Forelimb muscle (tissue), 1 donor: Measurements from ENCODE around the gene FUBP3. TPM values are rescaled to one million over a fixed set of nuclear protein-coding genes. Genes with fewer than 3 reads are reported as not detected.

Source experiments
- DNase-seq: peaks from one replicate; pipeline ENCODE4 v3.0.0-alpha.2; 2013; ENCODE audit warnings: low read depth
- polyA plus RNA-seq: library from polyadenylated mRNA; unstranded; fragments of 120-200 nt; gene quantifications from one replicate; pipeline ENCODE4 v1.2.1, GENCODE V29; 2013; ENCODE audit not compliant: insufficient read length

The FUBP3 gene
- polyA plus RNA-seq, 1 donor = 41.6 TPM

- no peak for DNase-seq
These were observed 83.0 kb downstream of the FUBP3 start for GRCh38 chr9:130662099-130662969.

DNA sequence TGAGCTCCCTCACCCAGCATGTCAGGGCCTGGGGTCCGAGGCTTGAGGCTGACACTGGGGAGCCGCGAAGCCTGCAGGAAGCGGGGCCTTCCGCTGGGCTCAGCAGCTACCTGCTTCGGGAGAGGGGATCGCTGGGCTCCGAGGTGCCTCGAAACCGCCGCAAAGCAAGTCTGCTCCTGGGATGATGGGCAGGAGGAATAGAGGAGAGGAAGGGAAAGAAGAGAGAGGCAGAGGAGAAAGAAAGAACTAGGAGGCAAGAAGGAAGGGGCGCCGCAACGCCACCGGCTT is 83.5 kb downstream of the FUBP3 start:
- no peak for DNase-seq

GRCh38 chr9:130663258-130663976 is 84.0 kb downstream of the FUBP3 start:
- DNase-seq = no peak

- DNase-seq = no peak
These were observed 84.5 kb downstream of the FUBP3 start for GRCh38 chr9:130663977-130664250.

DNA sequence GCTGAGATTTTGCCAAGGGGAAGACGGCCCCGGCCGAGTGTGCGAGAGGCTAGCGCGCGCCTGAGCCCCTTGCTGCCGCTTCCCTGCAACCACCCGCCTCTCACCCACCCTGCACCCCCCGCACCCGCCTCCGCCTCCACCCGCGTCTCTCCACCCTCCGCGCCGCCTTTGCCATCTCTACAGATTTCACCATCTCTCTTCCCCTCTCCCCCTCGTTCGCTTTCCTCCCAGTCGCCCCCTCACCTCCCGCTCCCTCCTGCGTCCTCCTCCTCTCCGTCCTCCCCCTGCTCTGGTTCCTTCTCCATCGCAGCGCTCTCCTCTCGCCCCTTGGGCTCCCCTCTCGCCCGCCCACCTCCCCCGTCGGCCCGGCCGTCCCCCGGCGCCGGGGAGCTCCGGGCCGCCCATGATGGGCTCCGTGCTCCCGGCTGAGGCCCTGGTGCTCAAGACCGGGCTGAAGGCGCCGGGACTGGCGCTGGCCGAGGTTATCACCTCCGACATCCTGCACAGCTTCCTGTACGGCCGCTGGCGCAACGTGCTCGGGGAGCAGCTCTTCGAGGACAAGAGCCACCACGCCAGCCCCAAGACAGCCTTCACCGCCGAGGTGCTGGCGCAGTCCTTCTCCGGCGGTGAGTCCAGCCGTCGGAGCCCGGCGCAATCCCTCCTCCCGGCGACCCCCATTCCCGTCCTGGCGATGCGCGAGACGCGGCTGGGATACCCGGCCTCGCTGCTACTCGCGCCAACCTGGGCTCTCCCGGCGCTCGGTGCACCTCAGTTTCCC is 85.1 kb downstream of the FUBP3 start, which contains the start of gene PRDM12:
PRDM12 (plus strand) TSS at position 344 of the 778 bp plus-strand sequence; CDS start at position 404, 60 bp downstream.
- DNase-seq = no peak

GRCh38 chr9:130665029-130665430 is 85.7 kb downstream of the FUBP3 start:
- DNase-seq = no peak

- no peak for DNase-seq
These were observed 86.3 kb downstream of the FUBP3 start for GRCh38 chr9:130665431-130666392.

DNA sequence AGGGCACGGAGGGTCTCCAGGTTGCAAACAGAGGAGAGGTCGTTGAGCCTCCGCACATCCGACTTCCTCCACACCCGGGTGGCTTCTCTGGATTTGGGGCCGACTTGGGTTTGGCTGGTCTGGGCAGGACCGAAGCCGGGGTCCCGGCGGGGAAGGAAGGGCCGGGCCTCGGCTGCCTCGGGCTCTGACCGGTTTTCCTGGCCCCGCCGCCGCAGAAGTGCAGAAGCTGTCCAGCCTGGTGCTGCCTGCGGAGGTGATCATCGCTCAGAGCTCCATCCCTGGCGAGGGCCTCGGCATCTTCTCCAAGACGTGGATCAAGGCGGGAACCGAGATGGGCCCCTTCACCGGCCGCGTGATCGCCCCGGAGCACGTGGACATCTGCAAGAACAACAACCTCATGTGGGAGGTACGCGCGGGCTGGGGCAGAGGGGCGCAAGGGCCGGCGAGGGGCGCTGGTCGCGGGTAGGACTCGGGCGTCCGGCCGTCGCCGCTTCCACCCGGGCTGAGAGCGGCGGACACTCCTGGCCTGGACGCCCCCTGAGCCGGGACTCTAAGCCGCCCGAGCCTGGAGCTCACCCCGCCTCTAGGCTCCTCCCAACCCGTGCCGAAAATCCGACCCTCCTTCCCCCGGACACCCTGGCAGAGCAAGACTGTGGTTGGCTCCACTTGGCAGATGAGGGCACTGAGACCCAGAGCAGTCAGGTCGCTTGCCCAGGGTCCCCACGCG is 87.2 kb downstream of the FUBP3 start:
- DNase-seq = no peak

DNA sequence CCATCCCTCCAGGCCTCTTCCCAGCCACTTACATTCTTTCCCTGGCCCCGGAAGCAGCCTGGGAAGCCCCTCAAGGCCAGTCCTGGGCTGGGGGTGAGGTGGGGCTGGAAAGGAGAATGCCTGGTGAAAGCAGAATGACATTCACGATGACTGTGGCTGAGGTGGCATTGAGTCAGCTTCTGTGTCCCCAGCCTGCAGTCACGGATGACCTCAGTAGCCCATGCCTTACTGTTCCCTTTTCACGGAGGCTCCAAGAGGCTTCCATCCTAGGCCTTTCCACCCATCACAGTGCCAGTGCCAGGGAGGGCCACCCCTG is 87.7 kb downstream of the FUBP3 start:
- DNase-seq = no peak

DNA sequence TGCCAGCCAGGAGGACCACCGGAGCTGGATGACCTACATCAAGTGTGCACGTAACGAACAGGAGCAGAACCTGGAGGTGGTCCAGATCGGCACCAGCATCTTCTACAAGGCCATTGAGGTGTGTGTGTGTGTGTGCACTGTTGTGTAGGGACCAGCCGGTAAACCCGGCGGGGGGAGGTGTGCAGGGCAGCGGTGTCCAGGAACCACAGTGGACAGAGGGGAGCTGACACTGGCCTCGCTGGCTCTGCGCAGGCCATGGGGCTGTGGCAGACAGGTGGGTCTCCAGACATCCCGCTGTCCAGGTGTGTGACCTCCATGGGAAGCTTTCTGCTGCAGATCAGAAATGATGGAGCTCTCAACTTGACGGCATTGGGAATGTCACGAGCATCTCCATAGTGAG is 88.8 kb downstream of the FUBP3 start:
- no peak for DNase-seq

DNA sequence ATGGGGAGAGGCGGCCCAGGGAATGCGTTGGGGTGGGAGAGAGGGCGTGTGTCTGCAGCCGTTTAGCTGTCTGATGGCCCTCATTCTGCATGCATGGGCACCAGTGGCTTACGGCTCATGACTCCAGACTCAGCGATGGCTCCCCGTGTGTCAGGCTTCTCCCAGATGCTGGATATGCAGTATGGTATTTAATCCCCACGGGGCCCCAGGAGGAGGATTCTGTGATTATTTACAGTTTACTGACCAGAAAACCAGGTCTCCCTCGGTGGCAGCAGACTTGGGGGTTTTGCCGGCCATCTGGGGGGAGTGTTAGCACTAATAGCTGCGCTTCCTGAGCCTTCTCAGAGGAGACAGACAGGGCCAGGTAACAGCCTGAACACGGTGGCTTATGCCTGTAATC is 89.3 kb downstream of the FUBP3 start:
- DNase-seq = no peak

DNA sequence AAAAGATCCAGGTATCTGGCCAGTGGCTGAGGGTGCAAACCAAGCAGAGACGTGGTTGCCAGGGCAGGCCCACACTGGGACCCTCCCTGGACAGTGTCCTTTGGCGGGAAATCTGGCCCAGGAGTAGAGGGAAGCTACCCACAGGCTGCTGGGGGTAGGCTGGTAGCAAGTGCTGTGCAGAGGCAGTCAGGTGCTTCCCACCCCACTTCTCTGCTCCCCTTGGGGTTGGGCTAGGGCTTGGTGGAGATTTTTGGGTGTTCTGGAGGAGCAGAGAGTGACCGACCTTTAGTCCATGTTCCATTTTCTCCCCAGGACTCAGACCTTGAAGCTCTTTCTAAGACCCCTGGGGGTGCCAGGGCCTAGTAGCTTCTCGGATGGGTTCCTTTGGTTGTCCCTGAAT is 90.6 kb downstream of the FUBP3 start:
- DNase-seq = no peak

- no peak for DNase-seq
These were observed 91.3 kb downstream of the FUBP3 start for GRCh38 chr9:130670644-130671043.

GRCh38 chr9:130672466-130672865 is 93.1 kb downstream of the FUBP3 start:
- no peak for DNase-seq

GRCh38 chr9:130672933-130673615 is 93.7 kb downstream of the FUBP3 start:
- no peak for DNase-seq

DNA sequence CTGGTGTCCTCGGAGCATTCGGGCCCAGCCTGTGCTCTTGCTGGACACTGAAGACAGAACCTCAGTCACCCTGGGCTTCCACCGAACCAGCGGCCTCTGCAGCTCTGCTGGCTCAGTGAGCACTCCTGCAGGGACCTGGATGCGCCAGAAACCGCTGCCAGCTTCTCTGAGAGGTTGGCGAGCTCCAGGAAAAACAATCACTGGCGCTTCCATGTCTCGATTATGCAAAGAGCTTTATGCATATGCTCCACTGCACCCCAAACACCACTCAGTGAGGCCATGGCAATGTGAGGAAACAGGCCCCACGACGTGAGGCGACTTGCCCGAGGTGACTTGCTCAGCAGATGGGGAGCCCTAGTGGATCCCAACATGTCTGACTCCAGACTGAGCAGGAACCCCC is 96.0 kb downstream of the FUBP3 start:
- no peak for DNase-seq

DNA sequence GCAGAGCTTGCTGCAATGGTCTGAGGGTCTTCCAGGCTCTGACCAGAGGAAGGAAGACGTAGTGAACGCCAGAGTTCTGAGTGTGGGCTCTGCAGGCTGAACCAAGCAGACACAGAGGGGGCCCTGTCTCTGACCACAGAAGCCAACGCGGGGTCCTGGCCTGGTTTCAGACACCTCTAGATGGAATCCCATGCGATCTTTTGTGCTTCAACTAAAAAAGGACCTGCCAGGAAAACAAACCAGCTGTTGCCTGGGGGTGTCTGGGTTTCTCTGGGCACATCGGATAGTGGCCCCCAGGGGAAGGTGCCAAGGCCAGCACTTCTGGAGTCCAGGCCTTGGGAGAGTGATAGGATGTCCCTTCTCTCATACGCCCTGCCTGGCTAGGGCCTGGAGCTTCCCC is 97.9 kb downstream of the FUBP3 start:
- DNase-seq = no peak

GRCh38 chr9:130680836-130681768 is 101.7 kb downstream of the FUBP3 start:
- no peak for DNase-seq

- no peak for DNase-seq
These were observed 102.5 kb downstream of the FUBP3 start for GRCh38 chr9:130681769-130682420.
